ENCODE measurements around the gene BABAM2.
"Not testable (repeated sequence)": the region's sequence is repeated elsewhere in the genome, so short reads cannot be mapped to it uniquely, and the experiment has no call there.

Gene BABAM2

GRCh38 chr2:27988306-27988705 is 97.8 kb downstream of the BABAM2 start:
- DNase-seq, result no peak

GRCh38 chr2:27988718-27989117 is 98.2 kb downstream of the BABAM2 start:
- no peak for DNase-seq

GRCh38 chr2:27989149-27989548 is 98.6 kb downstream of the BABAM2 start:
- DNase-seq, result no peak

GRCh38 chr2:27990030-27990590 is 99.6 kb downstream of the BABAM2 start:
- DNase-seq, result no peak

- no peak for DNase-seq
These were observed 100.6 kb downstream of the BABAM2 start for GRCh38 chr2:27991146-27991545.

- no peak for DNase-seq
These were observed 102.4 kb downstream of the BABAM2 start for GRCh38 chr2:27992787-27993401.

- no peak for DNase-seq
These were observed 102.9 kb downstream of the BABAM2 start for GRCh38 chr2:27993402-27993787.

- no peak for DNase-seq
These were observed 103.6 kb downstream of the BABAM2 start for GRCh38 chr2:27993950-27994728.

- no peak for DNase-seq
These were observed 105.8 kb downstream of the BABAM2 start for GRCh38 chr2:27996156-27996922.

GRCh38 chr2:28000287-28000686 is 109.8 kb downstream of the BABAM2 start:
- no peak for DNase-seq

GRCh38 chr2:28002181-28002580 is 111.7 kb downstream of the BABAM2 start:
- DNase-seq, result no peak

- no peak for DNase-seq
These were observed 113.6 kb downstream of the BABAM2 start for GRCh38 chr2:28004086-28004485.

GRCh38 chr2:28009732-28010131 is 119.2 kb downstream of the BABAM2 start:
- no peak for DNase-seq

- no peak for DNase-seq
These were observed 120.8 kb downstream of the BABAM2 start for GRCh38 chr2:28011322-28011737.

- DNase-seq, result not testable (repeated sequence)
These were observed 127.9 kb downstream of the BABAM2 start for GRCh38 chr2:28018474-28018873.

GRCh38 chr2:28019521-28019920 is 129.0 kb downstream of the BABAM2 start:
- DNase-seq, result not testable (repeated sequence)

- no peak for DNase-seq
These were observed 131.4 kb downstream of the BABAM2 start for GRCh38 chr2:28021898-28022297.

GRCh38 chr2:28025123-28025522 is 134.6 kb downstream of the BABAM2 start:
- no peak for DNase-seq

GRCh38 chr2:28026230-28026629 is 135.7 kb downstream of the BABAM2 start:
- not testable (repeated sequence) for DNase-seq

- DNase-seq, result no peak
These were observed 137.5 kb downstream of the BABAM2 start for GRCh38 chr2:28028025-28028424.

GRCh38 chr2:28030600-28030999 is 140.1 kb downstream of the BABAM2 start:
- no peak for DNase-seq

GRCh38 chr2:28032816-28033215 is 142.3 kb downstream of the BABAM2 start:
- no peak for DNase-seq

- DNase-seq, result no peak
These were observed 144.2 kb downstream of the BABAM2 start for GRCh38 chr2:28034696-28035095.

Data from CD4-positive, alpha-beta T cell treated with Interleukin-4 for 4 hours (primary cell).